NOMO-1 treated with DMSO at 0.1 percent for 48 hours (cell line): Measurements from ENCODE around the gene IP6K1.
"Not testable (repeated sequence)": the region's sequence is repeated elsewhere in the genome, so short reads cannot be mapped to it uniquely, and the experiment has no call there.

Experiments used
- DNase-seq: peaks from one replicate; lab custom pipeline; 2025; ENCODE audit not compliant: unreplicated experiment; lab: John Stamatoyannopoulos, UW

Gene IP6K1

GRCh38 chr3:49794431-49794830, 8.1 kb upstream of the IP6K1 start:
- no peak for DNase-seq

DNA sequence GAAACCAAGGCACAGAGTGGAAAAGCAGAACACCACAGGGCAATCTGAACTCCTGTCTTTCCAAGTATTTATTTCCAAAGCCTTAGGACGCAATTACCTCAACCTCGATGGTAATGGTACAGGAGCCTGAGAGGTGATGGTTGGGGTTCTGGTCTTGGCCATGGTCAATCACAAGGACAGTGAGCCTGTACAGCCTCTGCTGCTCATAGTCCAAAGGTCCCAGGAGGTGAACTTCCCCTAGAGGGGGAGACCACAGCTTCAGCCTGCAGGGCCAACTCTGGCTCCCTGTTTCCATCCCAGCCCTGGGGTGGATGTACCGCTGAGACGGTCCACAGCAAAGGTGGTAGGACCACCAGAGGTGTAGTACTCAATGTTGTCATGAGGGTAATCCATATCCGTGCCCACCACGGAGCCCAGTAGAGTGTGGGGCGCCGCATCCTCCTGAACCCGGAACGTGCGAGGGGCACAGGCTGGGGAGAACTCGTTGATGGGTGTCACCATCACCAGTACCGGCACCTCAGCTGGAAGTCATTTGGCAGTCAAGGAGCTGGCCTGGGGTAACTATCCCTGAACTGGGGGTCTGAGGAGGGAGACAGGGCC, 7.2 kb upstream of the IP6K1 start:
- no peak for DNase-seq

GRCh38 chr3:49792371-49793150, 6.2 kb upstream of the IP6K1 start:
- DNase-seq, result no peak

DNA sequence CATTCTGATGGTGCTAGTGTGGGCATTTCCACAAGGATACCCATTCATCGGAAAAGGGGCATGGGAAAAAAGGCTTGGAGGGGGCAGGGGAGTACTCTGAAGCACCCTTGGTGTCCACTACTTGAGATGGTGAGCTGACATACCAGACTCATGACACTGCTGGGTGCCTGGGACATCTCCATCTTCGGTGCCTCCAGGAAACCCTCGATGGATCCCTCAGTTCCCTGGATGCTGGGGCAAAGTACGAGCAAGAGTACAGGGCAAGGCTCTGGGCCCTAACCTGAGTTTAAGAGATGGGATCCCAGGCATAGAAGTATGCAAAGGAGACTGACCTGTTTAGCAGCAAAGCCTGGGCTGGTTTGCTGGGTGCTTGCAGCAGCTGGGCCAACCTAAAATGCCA, 5.2 kb upstream of the IP6K1 start:
- DNase-seq, result no peak

GRCh38 chr3:49790626-49791411, 4.5 kb upstream of the IP6K1 start:
- DNase-seq, result no peak

DNA sequence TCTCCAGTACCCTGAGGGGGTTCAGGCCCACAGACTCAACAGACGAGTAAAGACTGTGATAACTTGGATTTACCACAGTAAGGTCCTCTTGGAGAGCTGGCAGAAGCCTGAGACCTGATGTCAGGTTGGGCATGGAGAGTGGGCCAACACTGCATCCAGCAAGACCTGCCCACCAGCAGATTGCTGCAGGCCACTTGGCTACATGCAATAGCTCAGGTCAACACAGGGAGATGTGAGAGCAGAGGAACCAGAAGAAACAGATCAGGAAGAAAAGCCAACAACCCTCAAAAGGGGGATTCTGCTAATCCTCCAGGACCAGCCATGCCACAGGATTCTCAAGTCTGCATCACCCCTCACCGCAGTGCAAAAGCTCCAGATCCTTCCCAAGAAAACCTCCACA, 1.7 kb upstream of the IP6K1 start:
- DNase-seq, result no peak

DNA sequence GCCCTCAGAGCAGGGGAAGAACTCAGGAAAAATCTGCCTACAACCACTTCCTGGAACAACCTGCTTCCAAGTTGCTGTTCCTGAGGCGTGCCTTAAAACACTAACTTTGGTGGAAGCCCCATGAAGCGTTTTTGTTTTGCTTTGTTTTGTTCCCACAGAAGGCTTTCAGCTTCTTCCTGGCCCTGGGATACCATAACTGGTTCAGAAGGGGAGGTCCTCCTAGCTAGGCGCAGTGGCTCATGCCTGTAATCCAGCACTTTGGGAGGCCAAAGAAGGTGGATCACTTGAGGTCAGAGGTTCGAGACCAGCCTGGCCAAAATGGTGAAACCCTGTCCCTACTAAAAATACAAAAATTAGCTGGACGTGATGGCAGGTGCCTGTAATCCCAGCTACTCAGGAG, 1.2 kb upstream of the IP6K1 start:
- DNase-seq, result no peak

DNA sequence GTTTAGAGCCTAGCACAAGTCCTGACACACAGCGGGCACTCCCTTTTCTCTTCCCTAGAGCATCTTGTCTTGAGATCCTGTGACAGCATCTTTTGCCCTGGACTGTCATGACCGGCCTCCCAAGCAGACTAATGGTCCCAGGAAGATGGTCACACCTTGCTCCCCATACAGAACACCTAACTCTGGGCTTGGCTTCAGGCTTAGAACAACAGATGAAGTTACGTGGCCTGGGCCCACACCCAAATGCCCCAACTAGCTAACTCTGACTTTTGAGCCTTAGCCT, 781 bp upstream of the IP6K1 start:
- no peak for DNase-seq

GRCh38 chr3:49785565-49786356, 581 bp downstream of the IP6K1 start:
- peak; percentile 21 for DNase-seq

DNA sequence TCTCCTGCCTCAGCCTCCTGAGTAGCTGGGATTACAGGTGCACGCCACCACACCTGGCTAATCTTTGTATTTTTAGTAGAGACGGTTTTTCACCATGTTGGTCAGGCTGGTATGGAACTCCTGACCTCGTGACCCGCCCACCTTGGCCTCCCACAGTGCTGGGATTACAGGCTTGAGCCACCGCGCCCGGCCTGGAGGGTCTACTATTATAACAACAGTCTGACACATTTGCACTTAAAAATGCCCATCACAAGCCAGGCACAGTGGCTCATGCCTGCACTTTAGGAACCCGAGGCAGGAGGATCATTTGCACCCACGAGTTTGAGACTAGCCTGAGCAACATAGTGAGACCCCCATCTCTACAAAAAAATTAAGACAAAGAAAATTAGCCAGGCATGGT, 4.1 kb downstream of the IP6K1 start:
- not testable (repeated sequence) for DNase-seq

DNA sequence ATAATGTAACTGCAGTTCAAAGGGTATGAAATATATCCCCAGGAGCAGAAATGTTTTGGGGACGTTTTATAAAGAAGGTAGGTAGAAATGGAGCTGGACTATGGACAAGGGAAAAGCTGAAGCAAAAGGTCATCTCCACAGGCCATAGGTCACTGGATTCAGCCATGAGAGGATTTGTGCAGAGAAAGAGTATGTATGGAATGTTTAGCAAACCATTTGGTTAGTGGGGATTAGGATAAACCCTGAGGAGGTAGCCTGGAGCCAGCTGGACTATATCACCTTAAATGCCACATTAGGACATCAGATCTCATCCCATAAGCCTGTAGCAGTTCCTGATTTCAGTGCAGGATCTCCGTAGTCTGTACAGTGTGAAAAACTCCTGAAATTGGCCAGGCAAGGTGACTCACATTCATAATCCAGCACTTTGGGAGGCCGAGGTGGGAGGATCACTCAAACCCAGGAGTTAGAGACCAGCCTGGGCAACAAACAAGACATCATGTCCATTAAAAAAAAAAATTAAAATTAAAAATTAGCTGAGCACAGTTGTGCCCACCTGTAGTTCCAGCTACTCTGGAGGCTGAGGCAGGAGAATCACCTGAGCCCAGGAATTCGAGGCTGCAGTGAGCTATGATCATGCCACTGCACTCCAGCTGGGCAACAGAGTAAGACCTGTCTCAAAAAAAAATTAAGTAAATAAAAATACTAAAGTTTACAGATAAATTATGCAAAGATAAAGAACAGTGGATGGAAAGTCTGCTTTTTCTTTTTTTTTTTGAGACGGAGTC, 4.7 kb downstream of the IP6K1 start:
- DNase-seq, result no peak

GRCh38 chr3:49780975-49781365, 5.4 kb downstream of the IP6K1 start:
- DNase-seq, result not testable (repeated sequence)

DNA sequence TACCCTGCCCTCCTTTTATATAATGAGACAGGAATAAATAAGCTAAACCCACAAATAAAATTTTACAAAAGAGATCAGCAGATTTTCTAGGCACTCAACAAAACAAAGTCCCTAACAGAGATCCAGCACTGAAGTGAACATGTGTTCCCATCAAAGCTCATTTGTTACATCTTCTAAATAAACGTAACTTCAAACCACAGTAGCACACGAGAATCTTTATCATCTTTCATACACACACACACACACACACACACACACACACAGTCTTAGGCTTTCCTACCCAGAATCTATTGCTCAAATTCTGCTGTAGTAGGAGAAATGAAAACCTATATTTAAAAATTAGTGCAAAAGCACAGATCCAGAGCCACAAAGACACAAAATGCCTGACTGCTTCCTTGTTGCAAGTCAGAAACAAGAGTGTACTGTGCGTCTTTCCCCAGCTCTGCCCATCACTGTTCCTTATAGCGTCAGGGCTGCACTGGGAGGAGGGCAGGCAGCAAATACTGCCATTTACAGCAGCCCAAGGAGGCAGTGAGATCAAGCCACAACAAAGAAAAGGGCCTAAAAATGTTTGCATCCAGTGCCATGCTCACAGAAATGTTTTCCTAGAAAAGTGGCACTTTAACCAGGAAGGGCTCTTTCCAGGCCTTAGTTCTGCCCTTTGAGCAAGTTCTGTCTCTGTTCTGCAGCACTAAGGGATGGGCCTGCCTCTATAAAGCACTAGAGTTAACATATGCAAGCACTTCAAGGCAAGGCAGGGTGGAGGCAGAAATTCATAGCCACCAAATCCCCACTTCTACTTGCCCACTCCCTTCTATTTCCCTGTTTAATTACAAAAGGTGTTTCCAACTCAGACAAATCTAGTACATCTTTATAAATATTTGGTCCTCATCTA, 6.0 kb downstream of the IP6K1 start:
- no peak for DNase-seq

GRCh38 chr3:49779358-49780079, 6.8 kb downstream of the IP6K1 start:
- no peak for DNase-seq

DNA sequence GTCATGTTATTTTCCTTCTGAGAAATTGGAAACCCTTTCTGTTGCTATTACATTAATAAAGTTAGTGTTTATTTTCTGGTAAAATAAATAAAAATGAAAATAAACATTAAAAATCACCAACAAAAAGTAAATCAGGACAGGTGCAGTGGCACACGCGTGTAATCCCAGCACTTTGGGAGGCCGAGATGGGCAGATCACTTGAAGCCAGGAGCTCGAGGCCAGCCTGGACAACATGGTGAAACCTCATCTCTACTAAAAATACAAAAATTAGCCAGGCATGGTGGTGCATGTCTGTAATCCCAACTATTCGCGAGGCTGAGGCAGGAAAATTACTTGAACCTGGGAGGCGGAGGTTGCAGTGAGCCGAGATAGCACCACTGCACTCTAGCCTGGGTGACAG, 10.2 kb downstream of the IP6K1 start:
- not testable (repeated sequence) for DNase-seq

- DNase-seq, result no peak
These were observed 10.8 kb downstream of the IP6K1 start for GRCh38 chr3:49775538-49775937.

- no peak for DNase-seq
These were observed 13.6 kb downstream of the IP6K1 start for GRCh38 chr3:49772703-49773102.

DNA sequence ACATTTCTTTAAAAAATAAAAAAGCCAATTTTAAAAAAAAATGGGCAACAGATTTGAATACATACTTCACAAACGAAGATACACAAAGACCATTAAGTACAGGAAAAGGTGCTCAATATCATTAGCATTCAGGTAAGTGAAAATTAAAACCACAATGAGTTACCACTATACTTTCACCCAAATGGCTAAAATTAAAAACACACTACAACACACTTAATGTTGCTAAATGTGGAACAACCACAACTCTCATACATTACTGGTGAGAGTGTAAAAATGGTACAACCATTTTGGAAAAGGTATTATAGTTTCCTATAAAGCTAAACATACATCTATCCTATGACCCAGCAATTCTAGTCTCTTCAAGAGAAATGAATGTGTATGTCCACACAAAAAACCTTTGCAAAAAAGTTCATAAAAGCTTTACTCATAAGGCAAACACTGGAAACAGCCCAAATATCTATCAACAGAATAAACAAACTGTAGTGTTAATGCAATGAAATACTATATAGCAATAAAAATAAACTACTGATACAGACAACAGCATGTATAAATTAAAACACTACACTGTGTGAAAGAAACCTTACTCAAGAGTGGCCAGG, 14.9 kb downstream of the IP6K1 start:
- no peak for DNase-seq

GRCh38 chr3:49769926-49770325, 16.4 kb downstream of the IP6K1 start:
- no peak for DNase-seq
